NB4 (cell line): ENCODE results near the gene SCAF4.
"Not testable (repeated sequence)": the region's sequence is repeated elsewhere in the genome, so short reads cannot be mapped to it uniquely, and the experiment has no call there.

Experiments used
- DNase-seq: peaks from one replicate; pipeline ENCODE4 v3.0.0; 2010; ENCODE audit warnings: low read depth
- H3K4me3 ChIP-seq: one replicate; pipeline ENCODE4 v1.5.1; 2011; ENCODE audit warnings: mild to moderate bottlenecking, low read depth, low read length, moderate library complexity
- MYC ChIP-seq: IDR thresholded peaks from 2 replicates; pipeline ENCODE4 v1.6.1; 2011; ENCODE audit warnings: low read depth, low read length
- POLR2A ChIP-seq: IDR thresholded peaks from 2 replicates; pipeline ENCODE4 v1.6.1; 2011; ENCODE audit warnings: mild to moderate bottlenecking; ENCODE audit not compliant: insufficient read length; ENCODE audit errors: extremely low read depth
- TF ChIP-seq, protein P1 (sequence below): IDR thresholded peaks from 2 replicates; pipeline ENCODE4 v1.6.1; 2011; ENCODE audit warnings: low read depth, low read length
- TF ChIP-seq, protein P2 (sequence below): IDR thresholded peaks from one replicate; pipeline ENCODE4 v1.5.1; 2012; ENCODE audit warnings: low read depth, low read length

Gene SCAF4

DNA sequence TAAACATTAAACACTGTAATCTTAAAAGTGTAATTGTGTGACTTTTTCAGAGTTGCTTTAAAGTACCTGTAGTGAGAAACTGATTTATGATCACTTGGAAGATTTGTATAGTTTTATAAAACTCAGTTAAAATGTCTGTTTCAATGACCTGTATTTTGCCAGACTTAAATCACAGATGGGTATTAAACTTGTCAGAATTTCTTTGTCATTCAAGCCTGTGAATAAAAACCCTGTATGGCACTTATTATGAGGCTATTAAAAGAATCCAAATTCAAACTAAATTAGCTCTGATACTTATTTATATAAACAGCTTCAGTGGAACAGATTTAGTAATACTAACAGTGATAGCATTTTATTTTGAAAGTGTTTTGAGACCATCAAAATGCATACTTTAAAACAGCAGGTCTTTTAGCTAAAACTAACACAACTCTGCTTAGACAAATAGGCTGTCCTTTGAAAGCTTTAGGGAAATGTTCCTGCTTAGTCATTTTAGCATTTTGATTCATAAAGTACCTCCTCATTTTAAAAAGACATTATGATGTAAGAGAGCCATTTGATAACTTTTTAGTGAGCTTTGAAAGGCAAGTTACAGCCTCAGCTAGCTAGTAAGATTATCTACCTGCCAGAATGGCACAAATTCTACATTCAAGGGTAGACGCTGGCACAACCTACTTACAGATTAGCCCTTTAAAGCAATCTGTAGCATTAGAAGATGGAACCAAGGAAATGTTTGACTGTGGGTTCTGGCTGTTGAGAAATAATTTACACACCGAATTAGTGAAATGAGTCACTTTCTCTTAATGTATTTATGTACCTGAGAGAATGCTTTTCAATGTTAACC lies 63.0 kb downstream of the SCAF4 start:
- H3K4me3 ChIP-seq, result no peak overlapping the region
- DNase-seq, result no peak
- no peak for TF ChIP-seq MYC
- TF ChIP-seq, protein P1, sequence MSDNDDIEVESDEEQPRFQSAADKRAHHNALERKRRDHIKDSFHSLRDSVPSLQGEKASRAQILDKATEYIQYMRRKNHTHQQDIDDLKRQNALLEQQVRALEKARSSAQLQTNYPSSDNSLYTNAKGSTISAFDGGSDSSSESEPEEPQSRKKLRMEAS, result no peak
- TF ChIP-seq, protein P2, sequence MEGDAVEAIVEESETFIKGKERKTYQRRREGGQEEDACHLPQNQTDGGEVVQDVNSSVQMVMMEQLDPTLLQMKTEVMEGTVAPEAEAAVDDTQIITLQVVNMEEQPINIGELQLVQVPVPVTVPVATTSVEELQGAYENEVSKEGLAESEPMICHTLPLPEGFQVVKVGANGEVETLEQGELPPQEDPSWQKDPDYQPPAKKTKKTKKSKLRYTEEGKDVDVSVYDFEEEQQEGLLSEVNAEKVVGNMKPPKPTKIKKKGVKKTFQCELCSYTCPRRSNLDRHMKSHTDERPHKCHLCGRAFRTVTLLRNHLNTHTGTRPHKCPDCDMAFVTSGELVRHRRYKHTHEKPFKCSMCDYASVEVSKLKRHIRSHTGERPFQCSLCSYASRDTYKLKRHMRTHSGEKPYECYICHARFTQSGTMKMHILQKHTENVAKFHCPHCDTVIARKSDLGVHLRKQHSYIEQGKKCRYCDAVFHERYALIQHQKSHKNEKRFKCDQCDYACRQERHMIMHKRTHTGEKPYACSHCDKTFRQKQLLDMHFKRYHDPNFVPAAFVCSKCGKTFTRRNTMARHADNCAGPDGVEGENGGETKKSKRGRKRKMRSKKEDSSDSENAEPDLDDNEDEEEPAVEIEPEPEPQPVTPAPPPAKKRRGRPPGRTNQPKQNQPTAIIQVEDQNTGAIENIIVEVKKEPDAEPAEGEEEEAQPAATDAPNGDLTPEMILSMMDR, result no peak
- TF ChIP-seq POLR2A, result no peak

DNA sequence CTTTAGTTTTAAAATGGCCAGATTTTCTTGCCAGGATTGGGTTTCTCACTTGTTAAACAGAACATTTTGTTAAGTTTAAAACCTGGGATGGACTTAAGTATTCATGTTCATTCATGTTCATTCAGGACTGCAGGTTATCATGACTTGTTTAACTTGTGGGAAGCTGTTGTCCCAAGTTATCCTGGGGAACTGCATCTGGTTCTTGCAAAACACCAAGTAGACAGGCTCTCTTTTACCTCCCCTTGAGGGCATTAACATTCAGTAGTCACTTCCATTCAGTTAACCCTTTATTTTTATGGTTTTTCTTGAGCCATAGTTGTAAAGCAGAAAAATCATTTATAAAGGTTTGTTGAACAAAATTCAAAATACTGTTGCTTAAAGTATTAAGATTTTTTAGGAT lies 64.3 kb downstream of the SCAF4 start:
- no peak for DNase-seq
- TF ChIP-seq, protein P2, result no peak
- TF ChIP-seq POLR2A (no peak), MYC (no peak)
- TF ChIP-seq, protein P1, result no peak
- no peak overlapping the region for H3K4me3 ChIP-seq

DNA sequence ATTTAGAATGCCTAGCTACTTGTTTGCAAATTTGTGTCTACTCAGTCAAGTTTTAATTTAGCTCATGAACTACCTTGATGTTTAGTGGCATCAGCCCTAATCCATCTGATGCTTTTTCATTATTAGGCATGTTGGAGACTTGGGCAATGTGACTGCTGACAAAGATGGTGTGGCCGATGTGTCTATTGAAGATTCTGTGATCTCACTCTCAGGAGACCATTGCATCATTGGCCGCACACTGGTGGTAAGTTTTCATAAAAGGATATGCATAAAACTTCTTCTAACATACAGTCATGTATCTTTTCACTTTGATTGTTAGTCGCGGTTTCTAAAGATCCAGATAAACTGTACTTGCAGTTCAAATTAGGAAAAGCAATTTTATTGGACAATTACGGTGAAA lies 64.8 kb downstream of the SCAF4 start:
- DNase-seq, result peak; percentile 21
- H3K4me3 ChIP-seq, result no peak overlapping the region
- no peak for TF ChIP-seq MYC
- TF ChIP-seq POLR2A, result no peak
- TF ChIP-seq, protein P1, result no peak
- TF ChIP-seq, protein P2, result no peak

DNA sequence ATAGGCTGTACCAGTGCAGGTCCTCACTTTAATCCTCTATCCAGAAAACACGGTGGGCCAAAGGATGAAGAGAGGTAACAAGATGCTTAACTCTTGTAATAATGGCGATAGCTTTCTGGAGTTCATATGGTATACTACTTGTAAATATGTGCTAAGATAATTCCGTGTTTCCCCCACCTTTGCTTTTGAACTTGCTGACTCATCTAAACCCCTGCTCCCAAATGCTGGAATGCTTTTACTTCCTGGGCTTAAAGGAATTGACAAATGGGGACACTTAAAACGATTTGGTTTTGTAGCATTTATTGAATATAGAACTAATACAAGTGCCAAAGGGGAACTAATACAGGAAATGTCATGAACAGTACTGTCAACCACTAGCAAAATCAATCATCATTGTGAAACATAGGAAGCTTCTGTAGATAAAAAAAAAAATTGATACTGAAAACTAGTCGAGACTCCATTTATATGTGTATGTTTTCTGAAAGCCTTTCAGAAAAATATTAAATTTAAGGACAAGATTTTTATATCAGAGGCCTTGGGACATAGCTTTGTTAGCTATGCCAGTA lies 65.4 kb downstream of the SCAF4 start:
- TF ChIP-seq, protein P1, result no peak
- TF ChIP-seq MYC (no peak), POLR2A (no peak)
- TF ChIP-seq, protein P2, result no peak
- DNase-seq, result no peak
- H3K4me3 ChIP-seq, result no peak overlapping the region

DNA sequence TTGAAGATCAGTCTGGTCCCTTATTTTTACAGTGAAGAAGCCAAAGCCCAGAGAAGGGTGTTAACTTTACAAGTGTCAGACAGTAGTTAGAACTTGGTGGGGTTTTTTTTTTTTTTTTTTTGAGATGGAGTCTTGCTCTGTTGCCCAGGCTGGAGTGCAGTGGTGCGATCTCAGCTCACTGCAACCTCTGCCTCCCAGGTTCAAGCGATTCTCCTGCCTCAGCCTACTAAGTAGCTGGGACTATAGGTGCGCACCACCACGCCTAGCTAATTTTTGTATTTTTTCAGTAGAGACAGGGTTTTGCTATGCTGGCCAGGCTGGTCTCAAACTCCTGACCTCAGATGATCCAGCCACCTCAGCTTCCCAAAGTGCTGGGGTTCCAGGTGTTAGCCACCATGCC lies 66.0 kb downstream of the SCAF4 start:
- H3K4me3 ChIP-seq, DNase-seq: not testable (repeated sequence)

DNA sequence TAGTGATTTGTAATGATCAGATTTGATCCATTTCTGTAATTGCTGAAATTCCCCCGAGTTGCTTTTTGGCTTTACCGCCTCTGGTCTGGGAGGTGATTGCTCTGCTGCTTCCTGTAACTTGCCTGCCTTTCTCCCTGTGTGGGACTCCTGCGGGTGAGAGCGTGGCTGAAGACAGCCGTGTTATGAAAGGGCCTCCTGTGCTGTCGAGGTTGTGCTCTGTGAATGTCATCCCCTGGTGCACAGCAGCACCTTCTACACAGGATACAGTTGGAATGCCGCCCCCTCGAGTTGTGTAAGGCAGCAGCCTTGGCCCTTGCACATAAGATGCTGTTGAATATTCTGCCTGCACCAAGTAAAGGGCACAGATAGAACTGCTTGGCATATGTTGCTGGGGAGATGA lies 66.5 kb downstream of the SCAF4 start:
- TF ChIP-seq POLR2A (no peak), MYC (0 out of 2 replicates have a peak, but pooled peaks have one; percentile 10)
- TF ChIP-seq, protein P2, result no peak
- TF ChIP-seq, protein P1, result no peak
- no peak overlapping the region for H3K4me3 ChIP-seq
- peak; percentile 64 for DNase-seq
